GM23338 (cell line): ENCODE measurements around the gene FXYD2. TPM values are rescaled to one million over a fixed set of nuclear protein-coding genes. Genes with fewer than 3 reads are reported as not detected.

Experiments
- ATAC-seq: fragments of 200-7000 bp; cut with Tn5 transposase; 3 replicates; pipeline ENCODE4 v1.9.1; 2020
- DNase-seq: peaks from one replicate; pipeline ENCODE4 v3.0.0-alpha.2; 2015; ENCODE audit warnings: low spot score
- H2AFZ ChIP-seq: fragments of 200-600 bp; sonication (generic); 2 replicates; pipeline ENCODE4 v1.8.0; 2016; ENCODE audit warnings: antibody characterized with exemption, mild to moderate bottlenecking, moderate library complexity
- H3F3A ChIP-seq: fragments of 200-600 bp; sonication (generic); replicated peaks from 2 replicates; pipeline ENCODE4 v1.8.0; 2017; ENCODE audit warnings: antibody characterized with exemption, mixed run types, low read depth
- H3K27ac ChIP-seq: fragments of 200-600 bp; sonication (generic); 2 replicates; pipeline ENCODE4 v1.6.1; 2016; ENCODE audit warnings: low read depth
- H3K27me3 ChIP-seq: fragments of 200-600 bp; sonication (generic); 2 replicates; pipeline ENCODE4 v1.8.0; 2016; ENCODE audit warnings: mild to moderate bottlenecking, mixed run types, moderate library complexity; ENCODE audit not compliant: insufficient read depth
- H3K36me3 ChIP-seq: fragments of 200-600 bp; sonication (generic); 2 replicates; pipeline ENCODE4 v1.8.0; 2016; ENCODE audit warnings: mild to moderate bottlenecking; ENCODE audit not compliant: insufficient read depth
- H3K4me1 ChIP-seq: fragments of 200-600 bp; sonication (generic); 2 replicates; pipeline ENCODE4 v1.8.0; 2016; ENCODE audit warnings: mild to moderate bottlenecking, moderate library complexity; ENCODE audit not compliant: insufficient read depth
- H3K4me2 ChIP-seq: fragments of 200-600 bp; sonication (generic); 2 replicates; pipeline ENCODE4 v1.7.1; 2017; ENCODE audit warnings: mixed run types
- H3K4me3 ChIP-seq: fragments of 200-600 bp; sonication (generic); 2 replicates; pipeline ENCODE4 v1.6.1; 2016; ENCODE audit warnings: mixed run types
- H3K79me2 ChIP-seq: fragments of 200-600 bp; sonication (generic); replicated peaks from 2 replicates; pipeline ENCODE4 v1.8.0; 2017; ENCODE audit warnings: mild to moderate bottlenecking; ENCODE audit not compliant: insufficient read depth
- H3K9me2 ChIP-seq: fragments of 200-600 bp; sonication (generic); 2 replicates; pipeline ENCODE4 v1.8.0; 2017; ENCODE audit not compliant: insufficient read depth
- H4K20me1 ChIP-seq: fragments of 200-600 bp; sonication (generic); replicated peaks from 2 replicates; pipeline ENCODE4 v1.8.0; 2017; ENCODE audit warnings: mild to moderate bottlenecking; ENCODE audit not compliant: insufficient read depth
- H3K27ac Mint-ChIP-seq: 2 replicates; pipeline ENCODE4 v1.8.0; 2020; ENCODE audit warnings: inconsistent platforms, mild to moderate bottlenecking, moderate library complexity, mixed read lengths
- H3K27me3 Mint-ChIP-seq: 3 replicates; pipeline ENCODE4 v1.8.0; 2022; ENCODE audit warnings: low read depth, mild to moderate bottlenecking, moderate library complexity, mixed read lengths, inconsistent platforms; ENCODE audit not compliant: insufficient read depth, poor library complexity
- H3K36me3 Mint-ChIP-seq: 3 replicates; pipeline ENCODE4 v1.8.0; 2021; ENCODE audit warnings: low read depth, mild to moderate bottlenecking, inconsistent platforms, moderate library complexity, mixed read lengths
- H3K4me1 Mint-ChIP-seq: 3 replicates; pipeline ENCODE4 v1.8.0; 2020; ENCODE audit warnings: mild to moderate bottlenecking, inconsistent platforms, mixed read lengths
- H3K4me3 Mint-ChIP-seq: 3 replicates; pipeline ENCODE4 v1.8.0; 2021; ENCODE audit warnings: moderate library complexity, mild to moderate bottlenecking, inconsistent platforms, mixed read lengths
- H3K9me3 Mint-ChIP-seq: 3 replicates; pipeline ENCODE4 v1.8.0; 2020; ENCODE audit warnings: moderate library complexity, mild to moderate bottlenecking, inconsistent platforms, mixed read lengths
- CTCF ChIP-seq, 2 experiments: fragments of 200-600 bp in 1 of 2; sonication (generic) in 1 of 2; conservative IDR thresholded peaks; 2 replicates each; pipeline versions ENCODE4 v1.5.1 to v1.6.1; 2016 to 2017; ENCODE audit warnings: antibody characterized with exemption in 2 of 2, low read depth in 2 of 2, mild to moderate bottlenecking in 2 of 2, moderate library complexity in 1 of 2
- ETS1 ChIP-seq: IDR thresholded peaks from 2 replicates; pipeline ENCODE4 v1.6.1; 2016; ENCODE audit warnings: antibody characterized with exemption
- EZH2 ChIP-seq: fragments of 200-600 bp; sonication (generic); IDR thresholded peaks from one replicate; pipeline ENCODE4 v1.8.0; 2017; ENCODE audit warnings: antibody characterized with exemption, mild to moderate bottlenecking, low read depth; ENCODE audit not compliant: unreplicated experiment
- JUNB ChIP-seq: IDR thresholded peaks from one replicate; pipeline ENCODE4 v1.6.1; 2016; ENCODE audit warnings: antibody characterized with exemption; ENCODE audit not compliant: unreplicated experiment
- NANOG ChIP-seq: IDR thresholded peaks from 2 replicates; pipeline ENCODE4 v1.6.1; 2016; ENCODE audit warnings: antibody characterized with exemption, borderline replicate concordance
- ZNF331 ChIP-seq: fragments of 250-450 bp; sonication (Bioruptor Pico); IDR thresholded peaks from 2 replicates; pipeline ENCODE4 v1.5.0; 2020; ENCODE audit warnings: low read depth, mild to moderate bottlenecking, moderate library complexity
- polyA plus RNA-seq: library from polyadenylated mRNA; unstranded; fragments of >200 nt; fragmentation: Nextera tagmentation; extraction: Ambion mirVana; gene quantifications from 2 replicates; pipeline ENCODE4 v1.2.1, GENCODE V29; 2016
- total RNA-seq: library from RNA; depleted of rRNA; stranded (reverse); fragments of >200 nt; shearing (Covaris generic); gene quantifications from 2 replicates; pipeline ENCODE4 v1.2.3, GENCODE V29; 2014
- TF ChIP-seq, protein P1 (sequence below): IDR thresholded peaks from one replicate; pipeline ENCODE4 v1.6.1; 2018; ENCODE audit warnings: antibody characterized with exemption; ENCODE audit not compliant: unreplicated experiment

The FXYD2 gene
- total and polyA plus RNA-seq, 2 experiments from 2014 or later, result 0.59 to 1.4 TPM

- TF ChIP-seq, protein P1, sequence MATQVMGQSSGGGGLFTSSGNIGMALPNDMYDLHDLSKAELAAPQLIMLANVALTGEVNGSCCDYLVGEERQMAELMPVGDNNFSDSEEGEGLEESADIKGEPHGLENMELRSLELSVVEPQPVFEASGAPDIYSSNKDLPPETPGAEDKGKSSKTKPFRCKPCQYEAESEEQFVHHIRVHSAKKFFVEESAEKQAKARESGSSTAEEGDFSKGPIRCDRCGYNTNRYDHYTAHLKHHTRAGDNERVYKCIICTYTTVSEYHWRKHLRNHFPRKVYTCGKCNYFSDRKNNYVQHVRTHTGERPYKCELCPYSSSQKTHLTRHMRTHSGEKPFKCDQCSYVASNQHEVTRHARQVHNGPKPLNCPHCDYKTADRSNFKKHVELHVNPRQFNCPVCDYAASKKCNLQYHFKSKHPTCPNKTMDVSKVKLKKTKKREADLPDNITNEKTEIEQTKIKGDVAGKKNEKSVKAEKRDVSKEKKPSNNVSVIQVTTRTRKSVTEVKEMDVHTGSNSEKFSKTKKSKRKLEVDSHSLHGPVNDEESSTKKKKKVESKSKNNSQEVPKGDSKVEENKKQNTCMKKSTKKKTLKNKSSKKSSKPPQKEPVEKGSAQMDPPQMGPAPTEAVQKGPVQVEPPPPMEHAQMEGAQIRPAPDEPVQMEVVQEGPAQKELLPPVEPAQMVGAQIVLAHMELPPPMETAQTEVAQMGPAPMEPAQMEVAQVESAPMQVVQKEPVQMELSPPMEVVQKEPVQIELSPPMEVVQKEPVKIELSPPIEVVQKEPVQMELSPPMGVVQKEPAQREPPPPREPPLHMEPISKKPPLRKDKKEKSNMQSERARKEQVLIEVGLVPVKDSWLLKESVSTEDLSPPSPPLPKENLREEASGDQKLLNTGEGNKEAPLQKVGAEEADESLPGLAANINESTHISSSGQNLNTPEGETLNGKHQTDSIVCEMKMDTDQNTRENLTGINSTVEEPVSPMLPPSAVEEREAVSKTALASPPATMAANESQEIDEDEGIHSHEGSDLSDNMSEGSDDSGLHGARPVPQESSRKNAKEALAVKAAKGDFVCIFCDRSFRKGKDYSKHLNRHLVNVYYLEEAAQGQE, result no peak
- TF ChIP-seq EZH2 (no peak), JUNB (no peak), ETS1 (no peak), NANOG (no peak), ZNF331 (CRISPR knock-in tag) (no peak), CTCF (conservative IDR thresholded peaks at IDR 0.05; ENCODE audit: low read depth in 2 of 2) (no peak)
These were observed 12.7 kb upstream of the FXYD2 start (continued) for GRCh38 chr11:117837070-117837776.

DNA sequence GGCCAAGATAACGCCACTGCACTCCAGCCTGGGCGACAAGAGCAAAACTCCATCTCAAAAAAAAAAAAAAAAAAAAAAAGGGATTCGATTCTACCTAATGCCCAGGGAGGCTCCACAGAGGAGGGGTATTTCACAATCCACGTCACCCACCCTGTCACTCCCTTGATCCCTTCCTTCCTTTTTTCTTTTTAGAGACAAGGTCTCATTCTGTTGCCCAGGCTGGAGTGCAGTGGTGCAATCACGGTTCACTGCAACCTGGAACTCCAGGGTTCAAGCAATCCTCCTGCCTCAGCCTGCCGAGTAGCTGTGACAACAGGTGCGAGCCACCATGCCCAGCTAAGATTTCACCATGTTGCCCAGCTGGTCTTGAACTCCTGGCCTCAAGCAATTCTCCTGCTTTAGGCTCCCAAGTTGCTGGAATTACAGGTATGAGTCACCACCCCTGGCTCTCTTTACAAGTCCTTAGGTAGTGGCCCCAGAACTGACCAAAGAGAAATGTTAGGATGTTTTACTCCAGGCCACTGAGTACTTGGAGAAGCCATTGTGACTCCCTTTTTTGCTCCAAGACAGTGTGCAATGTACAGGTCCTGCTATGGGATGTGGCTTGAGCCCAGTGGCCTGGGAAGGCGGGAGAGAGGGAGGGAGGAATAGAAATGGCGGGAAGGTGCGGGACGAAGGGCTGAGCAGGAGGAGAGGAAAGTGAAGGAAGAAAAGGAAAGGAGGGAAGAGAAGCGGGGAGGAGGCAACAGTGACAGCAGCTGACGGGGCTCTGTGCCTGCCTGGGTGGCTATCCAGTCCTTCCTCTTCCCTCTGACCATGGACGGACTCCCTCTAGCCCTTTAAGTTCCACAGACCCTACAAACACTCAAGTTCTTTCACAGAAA, 11.8 kb upstream of the FXYD2 start:
- ATAC-seq (no peak), DNase-seq (no peak)
- H4K20me1 ChIP-seq, result no peaks in the 10 kb centered on the region
- H3K36me3 ChIP-seq, result no peaks in the 10 kb centered on the region
- H3K79me2 ChIP-seq, result no peaks in the 10 kb centered on the region
- H3K27ac Mint-ChIP-seq, result no peak overlapping the region
- no peak overlapping the region for H3K4me3 Mint-ChIP-seq
- no peaks in the 10 kb centered on the region for H3F3A ChIP-seq
- H3K27ac ChIP-seq, result no peak overlapping the region
- no peak overlapping the region for H3K4me3 ChIP-seq
- H3K4me1 Mint-ChIP-seq, result peaks cover 18% of the 10 kb centered on the region
- H3K4me1 ChIP-seq, result no peaks in the 10 kb centered on the region
- peaks cover 2% of the 10 kb centered on the region for H3K27me3 Mint-ChIP-seq
- no peaks in the 10 kb centered on the region for H3K9me3 Mint-ChIP-seq
- no peak overlapping the region for H2AFZ ChIP-seq
- H3K4me2 ChIP-seq, result no peak overlapping the region
- H3K9me2 ChIP-seq, result no peaks in the 10 kb centered on the region
- H3K36me3 Mint-ChIP-seq, result no peaks in the 10 kb centered on the region
- H3K27me3 ChIP-seq, result no peaks in the 10 kb centered on the region
- TF ChIP-seq, protein P1, result no peak
